Activated naive CD8-positive, alpha-beta T cell (primary cell): ENCODE measurements around the gene GALK2.
"Not testable (repeated sequence)": the region's sequence is repeated elsewhere in the genome, so short reads cannot be mapped to it uniquely, and the experiment has no call there.

Experiments
- H3K27ac Mint-ChIP-seq: one replicate; pipeline ENCODE4 v1.8.0; 2021; ENCODE audit warnings: mixed read lengths
- H3K27me3 Mint-ChIP-seq: one replicate; pipeline ENCODE4 v1.8.0; 2021; ENCODE audit warnings: mixed read lengths
- H3K36me3 Mint-ChIP-seq: one replicate; pipeline ENCODE4 v1.8.0; 2021; ENCODE audit warnings: mixed read lengths
- H3K4me1 Mint-ChIP-seq: one replicate; pipeline ENCODE4 v1.8.0; 2021; ENCODE audit warnings: low read depth, mixed read lengths
- H3K4me3 Mint-ChIP-seq: one replicate; pipeline ENCODE4 v1.8.0; 2021; ENCODE audit warnings: mild to moderate bottlenecking, mixed read lengths
- H3K9me3 Mint-ChIP-seq: one replicate; pipeline ENCODE4 v1.8.0; 2021; ENCODE audit warnings: low read depth, mixed read lengths

The GALK2 gene

GRCh38 chr15:49183741-49184140, 13.7 kb downstream of the GALK2 start:
- H3K9me3 Mint-ChIP-seq, H3K27me3 Mint-ChIP-seq, H3K27ac Mint-ChIP-seq, H3K4me3 Mint-ChIP-seq: not testable (repeated sequence)
- Mint-ChIP-seq H3K36me3 (peaks cover 28% of the 10 kb centered on the region), H3K4me1 (peaks cover 37% of the 10 kb centered on the region)

GRCh38 chr15:49185473-49185872, 15.4 kb downstream of the GALK2 start:
- Mint-ChIP-seq H3K4me1 (peaks cover 37% of the 10 kb centered on the region), H3K4me3 (no peak overlapping the region), H3K36me3 (peaks cover 31% of the 10 kb centered on the region), H3K27ac (no peak overlapping the region), H3K27me3 (no peaks in the 10 kb centered on the region), H3K9me3 (peaks cover 4% of the 10 kb centered on the region)

- Mint-ChIP-seq H3K9me3 (no peaks in the 10 kb centered on the region), H3K27me3 (no peaks in the 10 kb centered on the region), H3K36me3 (peaks cover 26% of the 10 kb centered on the region), H3K27ac (no peak overlapping the region), H3K4me1 (peaks cover 47% of the 10 kb centered on the region), H3K4me3 (no peak overlapping the region)
These were observed 17.6 kb downstream of the GALK2 start for GRCh38 chr15:49187549-49188245.

- Mint-ChIP-seq H3K4me3 (no peak overlapping the region), H3K27me3 (no peaks in the 10 kb centered on the region), H3K9me3 (no peaks in the 10 kb centered on the region), H3K27ac (no peak overlapping the region), H3K4me1 (peaks cover 48% of the 10 kb centered on the region), H3K36me3 (peaks cover 24% of the 10 kb centered on the region)
These were observed 18.9 kb downstream of the GALK2 start for GRCh38 chr15:49188933-49189332.

GRCh38 chr15:49189631-49190030, 19.6 kb downstream of the GALK2 start:
- Mint-ChIP-seq H3K27ac (no peak overlapping the region), H3K36me3 (peaks cover 18% of the 10 kb centered on the region), H3K27me3 (no peaks in the 10 kb centered on the region), H3K9me3 (no peaks in the 10 kb centered on the region), H3K4me3 (no peak overlapping the region), H3K4me1 (peaks cover 44% of the 10 kb centered on the region)

GRCh38 chr15:49190586-49190985, 20.5 kb downstream of the GALK2 start:
- peaks cover 39% of the 10 kb centered on the region for H3K4me1 Mint-ChIP-seq

GRCh38 chr15:49191892-49192291, 21.8 kb downstream of the GALK2 start:
- H3K36me3 Mint-ChIP-seq, result peaks cover 5% of the 10 kb centered on the region
- H3K9me3 Mint-ChIP-seq, result no peaks in the 10 kb centered on the region
- no peaks in the 10 kb centered on the region for H3K27me3 Mint-ChIP-seq
- H3K27ac Mint-ChIP-seq, result no peak overlapping the region
- no peak overlapping the region for H3K4me3 Mint-ChIP-seq
- H3K4me1 Mint-ChIP-seq, result peaks cover 36% of the 10 kb centered on the region

More at GRCh38 chr15:49190586-49190985, 20.5 kb downstream of the GALK2 start:
- Mint-ChIP-seq H3K27ac (no peak overlapping the region), H3K9me3 (no peaks in the 10 kb centered on the region), H3K27me3 (no peaks in the 10 kb centered on the region), H3K36me3 (peaks cover 12% of the 10 kb centered on the region), H3K4me3 (no peak overlapping the region)

GRCh38 chr15:49196856-49197255, 26.8 kb downstream of the GALK2 start:
- peaks cover 22% of the 10 kb centered on the region for H3K4me1 Mint-ChIP-seq
- H3K27ac Mint-ChIP-seq, result no peak overlapping the region
- no peaks in the 10 kb centered on the region for H3K27me3 Mint-ChIP-seq
- H3K36me3 Mint-ChIP-seq, result peaks cover 8% of the 10 kb centered on the region
- H3K9me3 Mint-ChIP-seq, result no peaks in the 10 kb centered on the region
- no peak overlapping the region for H3K4me3 Mint-ChIP-seq

- peaks cover 18% of the 10 kb centered on the region for H3K4me1 Mint-ChIP-seq
- H3K4me3 Mint-ChIP-seq, result no peak overlapping the region
- H3K27me3 Mint-ChIP-seq, result no peaks in the 10 kb centered on the region
- H3K9me3 Mint-ChIP-seq, result peaks cover 3% of the 10 kb centered on the region
- H3K36me3 Mint-ChIP-seq, result peaks cover 26% of the 10 kb centered on the region
- H3K27ac Mint-ChIP-seq, result no peak overlapping the region
These were observed 29.6 kb downstream of the GALK2 start for GRCh38 chr15:49199666-49200065.

GRCh38 chr15:49200347-49200746, 30.3 kb downstream of the GALK2 start:
- peaks cover 18% of the 10 kb centered on the region for H3K4me1 Mint-ChIP-seq

GRCh38 chr15:49208102-49208501, 38.1 kb downstream of the GALK2 start:
- peaks cover 32% of the 10 kb centered on the region for H3K9me3 Mint-ChIP-seq
- H3K27me3 Mint-ChIP-seq, result not testable (repeated sequence)

More at GRCh38 chr15:49200347-49200746, 30.3 kb downstream of the GALK2 start:
- H3K27me3 Mint-ChIP-seq, result no peaks in the 10 kb centered on the region
- H3K27ac Mint-ChIP-seq, result no peak overlapping the region
- H3K9me3 Mint-ChIP-seq, result peaks cover 5% of the 10 kb centered on the region
- H3K4me3 Mint-ChIP-seq, result no peak overlapping the region
- H3K36me3 Mint-ChIP-seq, result peaks cover 32% of the 10 kb centered on the region

GRCh38 chr15:49212897-49213296, 42.9 kb downstream of the GALK2 start:
- Mint-ChIP-seq H3K4me1 (peaks cover 20% of the 10 kb centered on the region), H3K36me3 (peaks cover 46% of the 10 kb centered on the region), H3K27me3 (no peaks in the 10 kb centered on the region), H3K27ac (no peak overlapping the region), H3K9me3 (peaks cover 18% of the 10 kb centered on the region), H3K4me3 (no peak overlapping the region)

More at GRCh38 chr15:49208102-49208501, 38.1 kb downstream of the GALK2 start:
- H3K4me3 Mint-ChIP-seq, H3K27ac Mint-ChIP-seq: not testable (repeated sequence)
- Mint-ChIP-seq H3K36me3 (peaks cover 70% of the 10 kb centered on the region), H3K4me1 (peaks cover 14% of the 10 kb centered on the region)

GRCh38 chr15:49215768-49216739, 46.0 kb downstream of the GALK2 start:
- no peaks in the 10 kb centered on the region for H3K27me3 Mint-ChIP-seq
- H3K4me3 Mint-ChIP-seq, result no peak overlapping the region
- peaks cover 3% of the 10 kb centered on the region for H3K9me3 Mint-ChIP-seq
- peaks cover 15% of the 10 kb centered on the region for H3K4me1 Mint-ChIP-seq
- H3K36me3 Mint-ChIP-seq, result peaks cover 44% of the 10 kb centered on the region
- H3K27ac Mint-ChIP-seq, result no peak overlapping the region

- Mint-ChIP-seq H3K27ac (no peak overlapping the region), H3K27me3 (no peaks in the 10 kb centered on the region), H3K4me3 (no peak overlapping the region), H3K9me3 (peaks cover 13% of the 10 kb centered on the region), H3K36me3 (peaks cover 44% of the 10 kb centered on the region), H3K4me1 (peaks cover 18% of the 10 kb centered on the region)
These were observed 53.7 kb downstream of the GALK2 start for GRCh38 chr15:49223536-49224274.
